Measurements from ENCODE around the gene LPAR3. TPM values are rescaled to one million over a fixed set of nuclear protein-coding genes. Genes with fewer than 3 reads are reported as not detected.

The LPAR3 gene
- polyA plus RNA-seq, 1 of the 3 experiments (the other 2 are of a cell fraction) = 0.08 TPM

- no peaks in the 10 kb centered on the region for H3K9me2 ChIP-seq
- no peak overlapping the region for H2AFZ ChIP-seq (ENCODE audit: low read depth)
- H3K4me2 ChIP-seq = no peak overlapping the region
- TF ChIP-seq, protein P1, sequence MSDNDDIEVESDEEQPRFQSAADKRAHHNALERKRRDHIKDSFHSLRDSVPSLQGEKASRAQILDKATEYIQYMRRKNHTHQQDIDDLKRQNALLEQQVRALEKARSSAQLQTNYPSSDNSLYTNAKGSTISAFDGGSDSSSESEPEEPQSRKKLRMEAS (IDR thresholded peaks at IDR 0.05; ENCODE audit: low read depth) = no peak
- TF ChIP-seq USF2 (IDR thresholded peaks at IDR 0.05; ENCODE audit: borderline replicate concordance, low read depth, low read length) = no peak
- no peak for TF ChIP-seq YY1 (IDR thresholded peaks at IDR 0.05; ENCODE audit: low read depth)
- TF ChIP-seq RAD21 (IDR thresholded peaks at IDR 0.05; ENCODE audit: low read length) = no peak
- DNase-seq = no peak
- peaks cover 6% of the 10 kb centered on the region for H3K27me3 ChIP-seq (ENCODE audit: insufficient read depth)
- H3K79me2 ChIP-seq (ENCODE audit: insufficient read depth) = no peaks in the 10 kb centered on the region
- H3F3A ChIP-seq (replicated peaks; ENCODE audit: insufficient read depth) = no peaks in the 10 kb centered on the region
- ChIA-PET POLR2A (no interaction called here), CTCF (interaction anchor here (0.7 kb wide), 1 partner anchor 323 kb away, joined by 3 read pairs; no protein-coding TSS in a partner anchor)
- H3K9ac ChIP-seq = no peak overlapping the region
- 47% methylated on average over 9 of the region's 9 CpGs for WGBS (ENCODE audit: low lambda C conversion rate)
- H3K9me3 ChIP-seq = no peaks in the 10 kb centered on the region
- H4K20me1 ChIP-seq (ENCODE audit: insufficient read depth) = no peaks in the 10 kb centered on the region
- H3K4me3 ChIP-seq (ENCODE audit: low read depth in 2 of 2, low read length in 1 of 2) = no peak overlapping the region
- H3K36me3 ChIP-seq (replicated peaks in 1 of 2; ENCODE audit: control insufficient read depth in 1 of 2, insufficient read depth in 2 of 2, low read length in 1 of 2) = no peaks in the 10 kb centered on the region
- no peaks in the 10 kb centered on the region for H3K4me1 ChIP-seq (ENCODE audit: control insufficient read depth in 1 of 2, insufficient read depth in 2 of 2, low read depth in 1 of 2, low read length in 1 of 2)
- no peak overlapping the region for H3K27ac ChIP-seq (ENCODE audit: low read depth in 2 of 2, low read length in 1 of 2)
Observed at GRCh38 chr1:84872696-84873355, 20.2 kb downstream of the LPAR3 start.

DNA sequence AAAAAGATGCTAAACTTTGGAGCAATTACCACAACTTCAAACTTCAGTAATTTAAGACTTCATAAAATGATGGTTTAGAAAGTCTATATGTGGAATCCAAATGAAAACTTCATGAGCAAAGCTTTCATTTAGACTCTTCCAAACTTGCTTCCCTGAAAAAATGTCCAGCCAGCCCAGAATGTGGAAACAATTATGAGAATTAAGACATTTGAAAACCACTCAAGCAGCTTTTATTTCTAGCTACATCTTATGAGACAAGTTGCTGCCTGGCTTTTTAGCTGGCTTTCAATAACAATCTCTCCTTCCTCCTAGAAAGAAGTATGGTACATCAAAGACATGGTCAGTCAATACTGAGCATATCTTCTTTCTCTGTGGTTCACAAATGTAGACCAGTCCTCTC, 21.8 kb downstream of the LPAR3 start:
- POLR2A ChIA-PET = no interaction called here
- TF ChIP-seq TAF1 (IDR thresholded peaks at IDR 0.05; ENCODE audit: borderline replicate concordance, low read depth, low read length) = no peak
- no peak for TF ChIP-seq NFIC (IDR thresholded peaks at IDR 0.05; ENCODE audit: borderline replicate concordance)
- TF ChIP-seq EP300 (IDR thresholded peaks at IDR 0.05; ENCODE audit: borderline replicate concordance in 1 of 2, low read depth in 1 of 2, low read length in 1 of 2) = no peak
- TF ChIP-seq, protein P2, sequence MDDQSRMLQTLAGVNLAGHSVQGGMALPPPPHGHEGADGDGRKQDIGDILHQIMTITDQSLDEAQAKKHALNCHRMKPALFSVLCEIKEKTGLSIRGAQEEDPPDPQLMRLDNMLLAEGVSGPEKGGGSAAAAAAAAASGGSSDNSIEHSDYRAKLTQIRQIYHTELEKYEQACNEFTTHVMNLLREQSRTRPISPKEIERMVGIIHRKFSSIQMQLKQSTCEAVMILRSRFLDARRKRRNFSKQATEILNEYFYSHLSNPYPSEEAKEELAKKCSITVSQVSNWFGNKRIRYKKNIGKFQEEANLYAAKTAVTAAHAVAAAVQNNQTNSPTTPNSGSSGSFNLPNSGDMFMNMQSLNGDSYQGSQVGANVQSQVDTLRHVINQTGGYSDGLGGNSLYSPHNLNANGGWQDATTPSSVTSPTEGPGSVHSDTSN (IDR thresholded peaks at IDR 0.05) = no peak
- no peak for TF ChIP-seq FOXJ3 (CRISPR knock-in tag; IDR thresholded peaks at IDR 0.05)
- no peak for TF ChIP-seq ZBTB33 (IDR thresholded peaks at IDR 0.05; ENCODE audit: borderline replicate concordance, low read depth)
- no peak for TF ChIP-seq FOXM1 (IDR thresholded peaks at IDR 0.05; ENCODE audit: low read depth)
- TF ChIP-seq YY1 (IDR thresholded peaks at IDR 0.05; ENCODE audit: low read depth) = no peak
- TF ChIP-seq SIN3A (IDR thresholded peaks at IDR 0.05; ENCODE audit: borderline replicate concordance, low read depth, low read length) = no peak
- no peak for TF ChIP-seq GATA2 (CRISPR knock-in tag; IDR thresholded peaks at IDR 0.05)
- TF ChIP-seq SMC3 (IDR thresholded peaks at IDR 0.05; ENCODE audit: low read depth, low read length) = no peak
- TF ChIP-seq RXRA (IDR thresholded peaks at IDR 0.05; ENCODE audit: borderline replicate concordance, low read depth) = no peak
- no peak for TF ChIP-seq RCOR1 (IDR thresholded peaks at IDR 0.05; ENCODE audit: low read length)
- no peak for TF ChIP-seq POLR2AphosphoS5 (IDR thresholded peaks at IDR 0.05; ENCODE audit: low read depth, low read length)
- no peak for TF ChIP-seq FOSL2 (IDR thresholded peaks at IDR 0.05; ENCODE audit: borderline replicate concordance, low read depth)
- TF ChIP-seq, protein P3, sequence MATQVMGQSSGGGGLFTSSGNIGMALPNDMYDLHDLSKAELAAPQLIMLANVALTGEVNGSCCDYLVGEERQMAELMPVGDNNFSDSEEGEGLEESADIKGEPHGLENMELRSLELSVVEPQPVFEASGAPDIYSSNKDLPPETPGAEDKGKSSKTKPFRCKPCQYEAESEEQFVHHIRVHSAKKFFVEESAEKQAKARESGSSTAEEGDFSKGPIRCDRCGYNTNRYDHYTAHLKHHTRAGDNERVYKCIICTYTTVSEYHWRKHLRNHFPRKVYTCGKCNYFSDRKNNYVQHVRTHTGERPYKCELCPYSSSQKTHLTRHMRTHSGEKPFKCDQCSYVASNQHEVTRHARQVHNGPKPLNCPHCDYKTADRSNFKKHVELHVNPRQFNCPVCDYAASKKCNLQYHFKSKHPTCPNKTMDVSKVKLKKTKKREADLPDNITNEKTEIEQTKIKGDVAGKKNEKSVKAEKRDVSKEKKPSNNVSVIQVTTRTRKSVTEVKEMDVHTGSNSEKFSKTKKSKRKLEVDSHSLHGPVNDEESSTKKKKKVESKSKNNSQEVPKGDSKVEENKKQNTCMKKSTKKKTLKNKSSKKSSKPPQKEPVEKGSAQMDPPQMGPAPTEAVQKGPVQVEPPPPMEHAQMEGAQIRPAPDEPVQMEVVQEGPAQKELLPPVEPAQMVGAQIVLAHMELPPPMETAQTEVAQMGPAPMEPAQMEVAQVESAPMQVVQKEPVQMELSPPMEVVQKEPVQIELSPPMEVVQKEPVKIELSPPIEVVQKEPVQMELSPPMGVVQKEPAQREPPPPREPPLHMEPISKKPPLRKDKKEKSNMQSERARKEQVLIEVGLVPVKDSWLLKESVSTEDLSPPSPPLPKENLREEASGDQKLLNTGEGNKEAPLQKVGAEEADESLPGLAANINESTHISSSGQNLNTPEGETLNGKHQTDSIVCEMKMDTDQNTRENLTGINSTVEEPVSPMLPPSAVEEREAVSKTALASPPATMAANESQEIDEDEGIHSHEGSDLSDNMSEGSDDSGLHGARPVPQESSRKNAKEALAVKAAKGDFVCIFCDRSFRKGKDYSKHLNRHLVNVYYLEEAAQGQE (IDR thresholded peaks at IDR 0.05; ENCODE audit: low read depth, low read length) = no peak
- no peak for TF ChIP-seq RAD21 (IDR thresholded peaks at IDR 0.05; ENCODE audit: low read length)

More for the DNA sequence above, 21.8 kb downstream of the LPAR3 start:
- Histone ChIP-seq H3K9me3 (no peaks in the 10 kb centered on the region), H3K9me2 (no peaks in the 10 kb centered on the region), H3K4me2 (no peak overlapping the region), H3K4me3 (ENCODE audit: low read depth in 2 of 2, low read length in 1 of 2) (no peak overlapping the region), H3F3A (replicated peaks; ENCODE audit: insufficient read depth) (no peaks in the 10 kb centered on the region), H3K79me2 (ENCODE audit: insufficient read depth) (no peaks in the 10 kb centered on the region), H3K27me3 (ENCODE audit: insufficient read depth) (peaks cover 6% of the 10 kb centered on the region), H3K9ac (no peak overlapping the region), H4K20me1 (ENCODE audit: insufficient read depth) (no peaks in the 10 kb centered on the region), H2AFZ (ENCODE audit: low read depth) (no peak overlapping the region), H3K27ac (ENCODE audit: low read depth in 2 of 2, low read length in 1 of 2) (no peak overlapping the region), H3K4me1 (ENCODE audit: control insufficient read depth in 1 of 2, insufficient read depth in 2 of 2, low read depth in 1 of 2, low read length in 1 of 2) (no peaks in the 10 kb centered on the region), H3K36me3 (replicated peaks in 1 of 2; ENCODE audit: control insufficient read depth in 1 of 2, insufficient read depth in 2 of 2, low read length in 1 of 2) (no peaks in the 10 kb centered on the region)
- no peak for DNase-seq
- CTCF ChIA-PET = no interaction called here

All from SK-N-SH (cell line).